T-helper 1 cell treated with Interleukin-12 subunit alpha and Interleukin-12 subunit beta and Interleukin-4 antibody, amounts not matched to agents 30 μg/mL and 1 μg/mL, for 36 hours (primary cell): ENCODE data around the gene ERGIC1.
"Not testable (repeated sequence)": the region's sequence is repeated elsewhere in the genome, so short reads cannot be mapped to it uniquely, and the experiment has no call there.

Experiments
- H3K27ac Mint-ChIP-seq: one replicate; pipeline ENCODE4 v1.8.0; 2021; ENCODE audit warnings: mild to moderate bottlenecking, mixed read lengths
- H3K27me3 Mint-ChIP-seq: one replicate; pipeline ENCODE4 v1.8.0; 2021; ENCODE audit warnings: low read depth, mixed read lengths
- H3K36me3 Mint-ChIP-seq: one replicate; pipeline ENCODE4 v1.8.0; 2021; ENCODE audit warnings: low read depth, mixed read lengths
- H3K4me1 Mint-ChIP-seq: one replicate; pipeline ENCODE4 v1.8.0; 2021; ENCODE audit warnings: low read depth, mixed read lengths
- H3K4me3 Mint-ChIP-seq: one replicate; pipeline ENCODE4 v1.8.0; 2021; ENCODE audit warnings: mild to moderate bottlenecking, moderate library complexity, mixed read lengths
- H3K9me3 Mint-ChIP-seq: one replicate; pipeline ENCODE4 v1.8.0; 2021; ENCODE audit warnings: mixed read lengths

Gene ERGIC1

GRCh38 chr5:172809774-172810173 lies 24.3 kb upstream of the ERGIC1 start:
- H3K27ac Mint-ChIP-seq = no peak overlapping the region
- H3K27me3 Mint-ChIP-seq = peaks cover 4% of the 10 kb centered on the region
- peaks cover 13% of the 10 kb centered on the region for H3K4me1 Mint-ChIP-seq
- H3K9me3 Mint-ChIP-seq = peaks cover 4% of the 10 kb centered on the region
- H3K4me3 Mint-ChIP-seq = no peak overlapping the region
- H3K36me3 Mint-ChIP-seq = no peaks in the 10 kb centered on the region

- not testable (repeated sequence) for H3K27ac Mint-ChIP-seq, H3K36me3 Mint-ChIP-seq, H3K27me3 Mint-ChIP-seq, H3K4me3 Mint-ChIP-seq, H3K9me3 Mint-ChIP-seq
- H3K4me1 Mint-ChIP-seq = peaks cover 13% of the 10 kb centered on the region
Observed at GRCh38 chr5:172810996-172811395, 23.1 kb upstream of the ERGIC1 start.

GRCh38 chr5:172815631-172816030 lies 18.4 kb upstream of the ERGIC1 start:
- Mint-ChIP-seq H3K27me3 (peaks cover 15% of the 10 kb centered on the region), H3K4me1 (peaks cover 1% of the 10 kb centered on the region), H3K4me3 (no peak overlapping the region), H3K9me3 (no peaks in the 10 kb centered on the region), H3K27ac (no peak overlapping the region), H3K36me3 (no peaks in the 10 kb centered on the region)

GRCh38 chr5:172816925-172817562 lies 17.0 kb upstream of the ERGIC1 start:
- Mint-ChIP-seq H3K27me3 (peaks cover 15% of the 10 kb centered on the region), H3K4me3 (no peak overlapping the region), H3K36me3 (no peaks in the 10 kb centered on the region), H3K4me1 (peaks cover 1% of the 10 kb centered on the region), H3K27ac (no peak overlapping the region), H3K9me3 (no peaks in the 10 kb centered on the region)

GRCh38 chr5:172817664-172818063 lies 16.4 kb upstream of the ERGIC1 start:
- Mint-ChIP-seq H3K27ac (no peak overlapping the region), H3K27me3 (peaks cover 15% of the 10 kb centered on the region), H3K4me1 (peaks cover 1% of the 10 kb centered on the region), H3K36me3 (no peaks in the 10 kb centered on the region), H3K4me3 (no peak overlapping the region), H3K9me3 (no peaks in the 10 kb centered on the region)

- peaks cover 15% of the 10 kb centered on the region for H3K27me3 Mint-ChIP-seq
- peaks cover 1% of the 10 kb centered on the region for H3K4me1 Mint-ChIP-seq
- H3K4me3 Mint-ChIP-seq = no peak overlapping the region
- H3K27ac Mint-ChIP-seq = no peak overlapping the region
- H3K9me3 Mint-ChIP-seq = no peaks in the 10 kb centered on the region
- no peaks in the 10 kb centered on the region for H3K36me3 Mint-ChIP-seq
Observed at GRCh38 chr5:172818081-172818480, 16.0 kb upstream of the ERGIC1 start.

GRCh38 chr5:172819569-172819968 lies 14.5 kb upstream of the ERGIC1 start:
- Mint-ChIP-seq H3K27me3 (peaks cover 11% of the 10 kb centered on the region), H3K36me3 (no peaks in the 10 kb centered on the region), H3K27ac (no peak overlapping the region), H3K4me1 (peaks cover 1% of the 10 kb centered on the region), H3K4me3 (no peak overlapping the region), H3K9me3 (no peaks in the 10 kb centered on the region)

GRCh38 chr5:172820046-172820767 lies 13.8 kb upstream of the ERGIC1 start:
- Mint-ChIP-seq H3K4me3 (no peak overlapping the region), H3K4me1 (peaks cover 1% of the 10 kb centered on the region), H3K27ac (no peak overlapping the region), H3K9me3 (peaks cover 3% of the 10 kb centered on the region), H3K36me3 (peaks cover under 1% of the 10 kb centered on the region), H3K27me3 (peaks cover 11% of the 10 kb centered on the region)

- peaks cover 15% of the 10 kb centered on the region for H3K9me3 Mint-ChIP-seq
- no peak overlapping the region for H3K27ac Mint-ChIP-seq
- peaks cover 3% of the 10 kb centered on the region for H3K27me3 Mint-ChIP-seq
- no peak overlapping the region for H3K4me3 Mint-ChIP-seq
- H3K36me3 Mint-ChIP-seq = peaks cover 9% of the 10 kb centered on the region
- peaks cover under 1% of the 10 kb centered on the region for H3K4me1 Mint-ChIP-seq
Observed at GRCh38 chr5:172821340-172821985, 12.6 kb upstream of the ERGIC1 start.

GRCh38 chr5:172823840-172824362 lies 10.2 kb upstream of the ERGIC1 start:
- H3K9me3 Mint-ChIP-seq = peaks cover 19% of the 10 kb centered on the region

GRCh38 chr5:172825610-172826204 lies 8.3 kb upstream of the ERGIC1 start:
- H3K36me3 Mint-ChIP-seq = peaks cover 10% of the 10 kb centered on the region
- H3K4me3 Mint-ChIP-seq = no peak overlapping the region
- H3K4me1 Mint-ChIP-seq = no peaks in the 10 kb centered on the region
- no peaks in the 10 kb centered on the region for H3K27me3 Mint-ChIP-seq
- H3K9me3 Mint-ChIP-seq = peaks cover 19% of the 10 kb centered on the region
- H3K27ac Mint-ChIP-seq = no peak overlapping the region

More at GRCh38 chr5:172823840-172824362, 10.2 kb upstream of the ERGIC1 start:
- no peaks in the 10 kb centered on the region for H3K27me3 Mint-ChIP-seq
- no peaks in the 10 kb centered on the region for H3K4me1 Mint-ChIP-seq
- no peak overlapping the region for H3K27ac Mint-ChIP-seq
- H3K4me3 Mint-ChIP-seq = no peak overlapping the region
- peaks cover 10% of the 10 kb centered on the region for H3K36me3 Mint-ChIP-seq

GRCh38 chr5:172827841-172828240 lies 6.2 kb upstream of the ERGIC1 start:
- peaks cover 19% of the 10 kb centered on the region for H3K9me3 Mint-ChIP-seq
- H3K4me3 Mint-ChIP-seq = no peak overlapping the region
- H3K36me3 Mint-ChIP-seq = peaks cover 10% of the 10 kb centered on the region
- H3K27me3 Mint-ChIP-seq = no peaks in the 10 kb centered on the region
- H3K4me1 Mint-ChIP-seq = no peaks in the 10 kb centered on the region
- no peak overlapping the region for H3K27ac Mint-ChIP-seq

- Mint-ChIP-seq H3K27me3 (no peaks in the 10 kb centered on the region), H3K36me3 (peaks cover 10% of the 10 kb centered on the region), H3K4me3 (no peak overlapping the region), H3K27ac (no peak overlapping the region), H3K4me1 (peaks cover 2% of the 10 kb centered on the region), H3K9me3 (peaks cover 19% of the 10 kb centered on the region)
Observed at GRCh38 chr5:172828911-172829431, 5.1 kb upstream of the ERGIC1 start.

- no peaks in the 10 kb centered on the region for H3K27me3 Mint-ChIP-seq
- H3K9me3 Mint-ChIP-seq = peaks cover 15% of the 10 kb centered on the region
- peaks cover 6% of the 10 kb centered on the region for H3K4me1 Mint-ChIP-seq
- no peak overlapping the region for H3K4me3 Mint-ChIP-seq
- H3K36me3 Mint-ChIP-seq = peaks cover 8% of the 10 kb centered on the region
- H3K27ac Mint-ChIP-seq = no peak overlapping the region
Observed at GRCh38 chr5:172830275-172830799, 3.7 kb upstream of the ERGIC1 start.
